Skin of body (tissue), 2 donors: ENCODE measurements around the gene MED4. TPM values are rescaled to one million over a fixed set of nuclear protein-coding genes. Genes with fewer than 3 reads are reported as not detected.

Source experiments
- DNase-seq: peaks from one replicate; lab custom pipeline; 2025; lab: John Stamatoyannopoulos, UW
- total RNA-seq: library from RNA; depleted of rRNA; stranded (reverse); fragments of >200 nt; gene quantifications from one replicate; pipeline ENCODE4 v1.2.3, GENCODE V29; 2014

MED4 gene
- total RNA-seq, result 40.2 TPM

DNA sequence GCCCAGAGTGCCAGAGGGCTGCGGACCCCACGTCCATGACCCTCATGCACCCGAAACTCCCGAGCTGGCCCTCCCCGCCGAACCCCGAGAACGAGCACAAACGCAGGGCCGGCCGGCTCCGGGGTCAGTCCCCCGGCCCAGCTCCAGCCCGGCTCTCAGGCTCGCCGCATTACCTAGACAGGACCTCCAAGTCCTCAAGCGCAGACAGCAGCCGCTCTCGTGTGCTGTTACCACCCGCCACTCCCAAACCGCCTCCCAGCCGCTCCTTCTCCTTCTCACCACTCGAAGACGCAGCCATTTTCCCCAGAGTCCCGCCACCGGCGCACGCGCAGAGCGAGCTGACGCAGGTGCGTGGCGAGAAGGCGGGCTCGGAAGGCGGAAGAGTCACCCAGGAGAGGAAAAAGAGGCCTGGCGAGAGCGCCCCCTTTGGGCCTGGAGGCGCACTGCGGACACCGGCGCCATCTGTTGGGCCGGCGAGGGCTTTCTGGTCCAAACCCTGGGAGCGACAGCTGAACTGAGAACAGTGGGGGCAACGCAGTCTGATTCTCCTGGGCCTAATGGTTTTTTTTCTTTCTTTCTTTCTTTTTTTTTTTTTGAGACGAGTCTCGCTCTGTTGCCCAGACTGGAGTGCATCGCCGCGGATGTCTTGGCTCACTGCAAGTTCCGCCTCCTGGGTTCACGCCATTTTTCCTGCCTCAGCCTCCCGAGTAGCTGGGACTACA lies at the start of gene MED4:
MED4 (minus strand) TSS at position 324 of the 722 bp plus-strand sequence; CDS start at position 298, 26 bp downstream.
- peak; percentile 94 for DNase-seq

- DNase-seq, result peak; percentile 9
Observed at GRCh38 chr13:48144413-48145035, 49.6 kb upstream of the MED4 start.

DNA sequence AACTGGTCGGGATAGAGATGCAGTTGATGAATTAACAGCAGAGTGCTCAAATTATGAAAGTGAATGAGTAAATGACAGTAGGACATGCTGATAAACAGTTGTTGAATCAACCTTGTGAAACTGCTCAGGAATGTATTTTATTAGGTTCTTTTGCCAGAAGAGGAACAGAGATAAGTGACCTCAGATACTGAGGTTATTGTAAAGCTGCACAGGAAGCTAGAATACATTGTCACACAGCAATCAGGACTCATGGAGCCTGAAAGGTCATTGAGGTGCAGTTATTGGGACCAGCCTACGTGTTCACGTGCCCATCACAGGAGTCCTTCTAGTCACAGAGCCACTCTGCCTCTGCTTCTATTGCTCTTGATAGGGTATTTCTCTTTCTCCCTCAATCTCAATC lies 47.5 kb upstream of the MED4 start:
- DNase-seq, result no peak

GRCh38 chr13:48138270-48138669 lies 43.4 kb upstream of the MED4 start:
- DNase-seq, result no peak

DNA sequence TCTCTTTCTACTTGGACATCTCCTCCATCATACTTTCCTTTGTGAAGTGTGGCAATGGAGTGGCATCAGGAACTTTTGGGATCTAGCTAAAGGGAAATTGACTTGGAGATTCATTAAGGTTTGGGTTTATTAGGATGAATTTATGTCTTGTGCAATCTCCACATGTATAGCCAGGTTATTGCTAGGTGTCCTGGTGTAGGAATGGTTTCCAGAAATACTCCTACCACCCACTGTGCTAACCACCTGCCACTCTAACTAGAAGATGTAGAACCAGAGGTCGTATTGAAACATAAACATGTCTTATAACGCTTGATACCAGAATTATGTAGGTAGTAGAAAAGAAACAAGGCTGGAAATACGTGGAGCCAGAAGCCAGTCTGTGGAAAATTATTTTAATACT lies 38.1 kb upstream of the MED4 start:
- DNase-seq, result no peak

- no peak for DNase-seq
Observed at GRCh38 chr13:48131533-48131932, 36.6 kb upstream of the MED4 start.

DNA sequence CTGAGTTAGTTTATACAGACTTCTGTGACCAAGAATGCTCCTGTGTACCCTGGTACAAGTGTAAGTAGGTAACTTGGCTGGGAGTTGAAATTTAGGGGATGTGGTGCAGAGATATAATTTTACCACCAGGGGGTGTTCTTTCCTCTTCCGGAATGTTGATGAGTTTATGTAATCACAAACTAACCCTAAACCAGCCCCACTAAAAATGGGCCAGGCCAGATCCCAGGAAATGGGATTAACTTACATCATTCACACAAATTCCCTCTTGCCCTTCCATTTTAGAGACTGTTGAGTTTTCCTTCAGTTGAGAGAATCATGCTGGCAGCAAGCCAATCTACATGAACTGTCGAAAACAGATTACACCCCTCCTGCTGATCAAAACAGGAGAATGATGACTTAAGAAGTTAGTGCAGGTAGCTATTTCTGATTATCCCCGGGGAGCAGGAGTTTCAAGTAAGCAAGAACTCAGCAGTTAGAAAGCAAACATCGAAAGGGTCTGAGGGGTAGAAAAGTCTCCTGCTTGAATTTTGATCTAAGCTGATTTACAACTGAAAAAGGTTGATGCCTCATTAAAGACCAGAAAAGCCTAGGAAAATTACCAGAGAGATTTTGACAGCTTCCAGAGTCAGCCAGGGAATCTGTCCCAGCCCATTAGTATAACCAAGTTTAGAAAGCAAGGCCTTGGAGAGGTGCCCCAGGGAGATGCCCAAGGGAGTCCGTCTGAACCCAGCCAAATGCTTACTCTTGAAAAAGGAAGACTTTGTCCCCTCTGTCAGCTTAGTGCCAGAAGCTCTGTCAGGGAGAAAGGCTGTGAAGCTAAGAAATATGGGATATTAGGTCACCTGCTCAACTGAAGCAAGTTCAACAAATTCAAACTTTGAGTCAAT lies 32.3 kb upstream of the MED4 start:
- DNase-seq, result peak; percentile 53

- DNase-seq, result peak; percentile 19
Observed at GRCh38 chr13:48125794-48126228, 30.9 kb upstream of the MED4 start.

GRCh38 chr13:48123812-48124211 lies 28.9 kb upstream of the MED4 start:
- DNase-seq, result no peak

DNA sequence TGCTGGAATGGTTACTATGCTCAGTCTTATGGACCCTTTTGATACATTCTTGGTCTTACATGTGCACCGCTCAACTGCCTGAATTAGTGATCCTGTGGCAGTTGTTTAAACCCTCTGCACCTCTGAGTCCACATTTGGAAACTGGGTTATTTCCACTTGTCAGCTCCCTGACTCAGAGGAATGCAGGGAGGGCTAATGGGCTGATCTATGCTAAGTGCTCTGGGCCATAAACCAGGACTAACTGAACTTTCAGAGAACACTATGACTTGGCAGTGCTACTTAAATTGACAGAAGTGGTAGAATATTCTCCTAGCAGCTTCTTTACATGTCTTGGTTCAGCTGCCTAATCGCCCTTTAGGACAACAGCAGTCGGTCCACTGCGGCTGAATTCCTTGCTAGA lies 26.8 kb upstream of the MED4 start:
- DNase-seq, result no peak

DNA sequence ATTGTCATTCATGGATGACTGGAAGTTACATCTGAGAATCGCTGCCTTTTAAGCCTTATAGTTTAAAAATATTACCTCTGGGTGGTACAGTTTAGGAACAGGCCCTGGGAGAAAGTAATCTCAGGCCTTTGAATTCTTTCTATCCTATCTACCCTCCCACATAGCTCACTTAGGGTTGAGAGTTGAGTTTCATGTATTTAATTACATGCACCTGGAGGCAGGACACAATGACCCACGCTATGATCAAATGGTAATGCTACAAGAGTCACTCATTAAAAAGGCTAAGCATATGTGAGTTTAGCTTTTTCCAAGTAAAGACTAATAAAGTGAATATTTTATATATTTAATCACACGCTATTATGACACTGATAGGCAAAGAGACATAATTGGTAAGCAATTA lies 25.3 kb upstream of the MED4 start:
- no peak for DNase-seq

DNA sequence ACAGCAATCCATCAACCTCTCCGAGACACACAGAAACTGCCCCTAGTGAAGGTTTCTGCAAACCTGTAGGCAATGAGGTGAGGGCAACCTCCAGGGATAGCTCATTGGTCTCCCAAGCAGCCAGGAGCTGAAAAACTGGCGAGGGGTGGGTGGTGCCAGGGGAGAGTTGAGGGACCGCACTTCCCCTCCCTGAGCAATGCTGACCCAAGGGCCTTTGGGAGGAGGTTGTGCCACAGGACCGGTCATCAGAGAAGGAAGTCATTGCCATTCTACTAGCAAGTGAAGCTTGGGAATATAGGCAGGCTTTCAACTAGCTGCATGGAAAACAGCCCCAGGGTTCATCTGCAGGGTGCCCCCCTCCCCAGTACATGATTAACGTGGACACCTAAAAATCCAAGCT lies 23.1 kb upstream of the MED4 start:
- no peak for DNase-seq

- DNase-seq, result no peak
Observed at GRCh38 chr13:48116808-48117207, 21.9 kb upstream of the MED4 start.

DNA sequence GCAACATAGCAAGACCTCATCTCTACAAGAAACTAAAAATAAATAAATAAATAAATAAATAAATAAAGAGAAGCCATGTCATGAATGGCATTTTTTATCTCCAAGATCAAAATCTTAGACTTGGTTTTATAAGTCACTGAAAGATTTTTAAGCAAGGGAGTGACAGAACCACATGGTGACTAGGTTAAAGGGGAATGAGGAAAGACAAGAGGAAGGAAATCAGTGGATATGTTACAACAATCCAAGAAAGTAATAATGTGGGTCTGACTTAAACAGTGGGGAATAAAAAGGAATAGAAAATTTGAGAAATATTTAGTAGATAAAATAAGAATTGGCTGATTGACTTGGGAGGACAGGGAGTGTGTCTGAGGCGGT lies 18.8 kb upstream of the MED4 start:
- no peak for DNase-seq

DNA sequence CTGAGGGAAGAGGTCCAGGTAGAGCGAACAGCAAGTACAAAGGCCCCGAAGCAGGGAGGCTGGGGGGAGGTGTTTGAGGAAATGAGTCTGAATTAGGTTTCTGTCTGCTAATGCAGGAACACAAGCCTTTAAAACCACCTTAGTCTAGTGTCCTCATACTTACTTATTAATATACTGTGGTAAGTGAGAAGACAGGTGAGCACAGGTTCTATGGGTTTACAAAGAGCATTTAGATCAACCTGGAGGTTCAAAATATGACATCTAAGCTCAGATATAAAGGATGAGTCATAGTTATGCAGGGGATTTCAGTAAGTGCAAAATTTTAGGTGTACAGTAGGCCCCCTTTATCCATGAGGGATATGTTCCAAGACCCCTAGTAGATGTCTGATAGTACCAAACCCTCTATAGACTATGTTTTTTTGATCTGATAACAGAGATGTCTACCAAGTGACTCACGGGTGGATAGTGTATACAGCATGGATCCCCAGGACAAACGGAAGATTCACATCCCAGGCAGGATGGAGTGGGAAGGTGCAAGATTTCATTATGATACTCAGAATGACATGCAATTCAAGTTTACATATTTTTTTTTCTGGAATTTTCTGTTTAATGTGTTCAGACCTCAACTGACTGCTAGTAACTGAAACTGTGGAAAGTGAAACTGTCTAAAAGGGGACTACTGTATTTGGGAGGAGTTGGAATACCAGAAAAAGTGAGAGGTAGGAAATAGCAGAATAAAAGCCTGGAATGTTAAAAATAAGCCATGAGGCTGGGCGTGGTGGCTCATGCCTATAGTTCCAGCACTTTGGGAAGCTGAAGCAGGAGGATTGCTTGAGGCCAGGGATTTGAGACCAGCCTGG lies 18.2 kb upstream of the MED4 start:
- no peak for DNase-seq

DNA sequence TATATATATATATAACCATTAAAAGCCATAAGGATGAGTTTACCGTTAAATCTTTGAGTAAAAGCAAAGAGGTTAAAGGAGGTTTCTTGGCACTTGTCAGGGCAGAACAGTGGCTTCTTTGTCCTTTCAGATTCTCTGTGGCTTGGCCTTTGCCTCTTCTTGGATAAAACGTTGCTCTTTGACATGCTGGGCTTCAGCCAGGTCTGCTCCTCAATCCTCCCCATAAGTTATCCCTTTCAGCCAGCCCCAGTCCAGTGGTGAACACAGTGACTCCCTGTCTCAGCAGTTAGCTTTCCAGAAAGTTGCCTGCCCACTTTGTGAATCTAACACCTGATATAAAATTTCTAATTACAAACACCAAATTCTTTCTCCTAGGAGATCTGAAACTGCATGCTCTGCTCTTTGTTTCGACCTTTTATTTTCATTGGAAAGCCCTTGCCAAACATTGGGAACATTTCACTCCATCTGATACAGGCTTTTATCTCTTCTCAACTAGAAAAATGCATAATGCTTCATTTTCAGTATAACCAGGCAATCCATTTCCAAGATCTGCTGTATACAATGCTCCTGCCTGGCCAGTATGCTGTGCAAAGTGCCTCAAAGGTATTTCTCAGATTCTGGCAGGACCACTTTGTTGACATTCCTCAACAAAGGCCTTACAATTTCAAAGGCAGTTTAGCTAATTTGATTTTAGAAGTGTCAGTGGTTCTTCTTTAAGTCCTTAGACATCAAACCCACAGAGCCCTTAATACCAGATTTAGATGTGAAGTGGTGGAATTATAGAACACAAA lies 16.2 kb upstream of the MED4 start:
- no peak for DNase-seq

- no peak for DNase-seq
Observed at GRCh38 chr13:48110132-48110868, 15.4 kb upstream of the MED4 start.

DNA sequence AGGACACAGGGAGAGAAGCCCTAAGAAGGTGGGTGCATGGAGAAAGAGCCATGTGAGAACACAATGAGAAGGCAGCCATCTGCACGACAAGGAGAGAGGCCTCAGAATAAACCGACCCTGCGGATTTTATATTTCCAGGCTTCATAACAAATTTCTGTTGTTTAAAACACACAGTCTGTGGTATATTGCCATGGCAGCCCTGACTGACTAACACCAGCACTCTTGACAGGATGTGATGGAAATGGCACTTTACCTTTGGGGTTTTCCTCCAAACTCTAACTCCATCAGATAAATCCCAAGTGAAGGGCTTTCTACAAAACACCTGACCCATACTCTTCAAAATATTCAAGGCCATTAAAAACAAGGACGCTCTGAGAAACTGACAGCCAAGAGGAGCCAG lies 13.2 kb upstream of the MED4 start:
- no peak for DNase-seq

DNA sequence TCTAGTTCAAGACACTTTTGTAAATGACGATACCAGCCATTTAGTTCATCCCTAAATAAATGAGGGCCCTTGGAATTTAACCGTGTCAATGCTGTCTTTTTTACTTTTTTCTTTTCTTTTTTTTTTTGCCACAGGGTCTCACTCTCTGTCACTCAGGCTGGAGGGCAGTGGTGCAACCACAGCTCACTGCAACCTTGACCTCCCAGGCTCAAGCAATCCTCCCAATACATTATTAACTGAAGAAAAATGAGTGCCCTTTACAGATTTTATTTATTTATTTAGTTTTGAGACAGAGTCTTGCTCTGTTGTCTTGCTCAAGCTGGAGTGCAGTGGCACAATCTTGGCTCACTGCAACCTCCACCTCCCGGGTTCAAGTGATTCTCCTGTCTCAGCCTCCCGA lies 2.9 kb upstream of the MED4 start:
- no peak for DNase-seq

GRCh38 chr13:48096670-48097069 lies 1.8 kb upstream of the MED4 start:
- no peak for DNase-seq
